Mucosa of stomach (tissue), 1 donor: ENCODE data around the gene ZFPM1.

Experiments
- H3K27me3 ChIP-seq: one replicate; pipeline ENCODE4 v1.7.0; 2013; ENCODE audit warnings: mild to moderate bottlenecking, low read length; ENCODE audit not compliant: control insufficient read depth, insufficient read depth
- H3K36me3 ChIP-seq: one replicate; pipeline ENCODE4 v1.7.0; 2013; ENCODE audit warnings: low read length; ENCODE audit not compliant: control insufficient read depth, insufficient read depth
- H3K4me1 ChIP-seq: one replicate; pipeline ENCODE4 v1.7.0; 2013; ENCODE audit warnings: mild to moderate bottlenecking, low read length; ENCODE audit not compliant: control insufficient read depth, insufficient read depth
- H3K4me3 ChIP-seq: one replicate; pipeline ENCODE4 v1.7.0; 2013; ENCODE audit warnings: low read length
- H3K9ac ChIP-seq: one replicate; pipeline ENCODE4 v1.7.0; 2013; ENCODE audit warnings: mild to moderate bottlenecking, low read length, moderate library complexity
- H3K9me3 ChIP-seq: one replicate; pipeline ENCODE4 v1.7.0; 2013; ENCODE audit warnings: mild to moderate bottlenecking, low read length, moderate library complexity; ENCODE audit not compliant: control insufficient read depth
- donor health status: Pancreatic carcinoma.

ZFPM1 gene

GRCh38 chr16:88506723-88507122 lies 53.6 kb downstream of the ZFPM1 start:
- H3K4me3 ChIP-seq: no peak overlapping the region
- H3K9ac ChIP-seq: no peak overlapping the region
- H3K4me1 ChIP-seq: peaks cover 91% of the 10 kb centered on the region
- H3K9me3 ChIP-seq: no peaks in the 10 kb centered on the region
- H3K36me3 ChIP-seq: no peaks in the 10 kb centered on the region
- no peaks in the 10 kb centered on the region for H3K27me3 ChIP-seq

GRCh38 chr16:88507231-88507743 lies 54.2 kb downstream of the ZFPM1 start:
- Histone ChIP-seq H3K9me3 (no peaks in the 10 kb centered on the region), H3K4me3 (no peak overlapping the region), H3K36me3 (no peaks in the 10 kb centered on the region), H3K9ac (no peak overlapping the region), H3K27me3 (no peaks in the 10 kb centered on the region), H3K4me1 (peaks cover 96% of the 10 kb centered on the region)

GRCh38 chr16:88508376-88508867 lies 55.3 kb downstream of the ZFPM1 start:
- no peak overlapping the region for H3K4me3 ChIP-seq
- H3K36me3 ChIP-seq: no peaks in the 10 kb centered on the region
- no peaks in the 10 kb centered on the region for H3K27me3 ChIP-seq
- H3K9me3 ChIP-seq: no peaks in the 10 kb centered on the region
- H3K9ac ChIP-seq: peak overlapping the region; percentile 50
- peaks cover 96% of the 10 kb centered on the region for H3K4me1 ChIP-seq

- no peaks in the 10 kb centered on the region for H3K36me3 ChIP-seq
- H3K4me1 ChIP-seq: peaks cover 96% of the 10 kb centered on the region
- H3K9me3 ChIP-seq: no peaks in the 10 kb centered on the region
These were observed 56.0 kb downstream of the ZFPM1 start for GRCh38 chr16:88508868-88509748.

GRCh38 chr16:88509749-88510069 lies 56.6 kb downstream of the ZFPM1 start:
- peaks cover 2% of the 10 kb centered on the region for H3K36me3 ChIP-seq
- H3K4me3 ChIP-seq: peak overlapping the region; percentile 1
- no peaks in the 10 kb centered on the region for H3K9me3 ChIP-seq
- H3K9ac ChIP-seq: peak overlapping the region; percentile 61
- H3K27me3 ChIP-seq: no peaks in the 10 kb centered on the region
- H3K4me1 ChIP-seq: peaks cover 92% of the 10 kb centered on the region

More at GRCh38 chr16:88508868-88509748, 56.0 kb downstream of the ZFPM1 start:
- no peak overlapping the region for H3K4me3 ChIP-seq
- peak overlapping the region; percentile 61 for H3K9ac ChIP-seq
- H3K27me3 ChIP-seq: no peaks in the 10 kb centered on the region

- H3K4me3 ChIP-seq: peak overlapping the region; percentile 1
- H3K9me3 ChIP-seq: no peaks in the 10 kb centered on the region
- peak overlapping the region; percentile 61 for H3K9ac ChIP-seq
- no peaks in the 10 kb centered on the region for H3K27me3 ChIP-seq
- H3K36me3 ChIP-seq: peaks cover 8% of the 10 kb centered on the region
- H3K4me1 ChIP-seq: peaks cover 91% of the 10 kb centered on the region
These were observed 57.3 kb downstream of the ZFPM1 start for GRCh38 chr16:88510091-88510994.

- Histone ChIP-seq H3K4me1 (peaks cover 91% of the 10 kb centered on the region), H3K4me3 (no peak overlapping the region), H3K36me3 (peaks cover 15% of the 10 kb centered on the region), H3K9ac (no peak overlapping the region), H3K27me3 (no peaks in the 10 kb centered on the region), H3K9me3 (no peaks in the 10 kb centered on the region)
These were observed 58.0 kb downstream of the ZFPM1 start for GRCh38 chr16:88511060-88511459.

GRCh38 chr16:88511906-88512305 lies 58.8 kb downstream of the ZFPM1 start:
- H3K36me3 ChIP-seq: peaks cover 15% of the 10 kb centered on the region
- H3K4me1 ChIP-seq: peaks cover 91% of the 10 kb centered on the region
- no peaks in the 10 kb centered on the region for H3K9me3 ChIP-seq
- no peaks in the 10 kb centered on the region for H3K27me3 ChIP-seq
- H3K9ac ChIP-seq: no peak overlapping the region
- no peak overlapping the region for H3K4me3 ChIP-seq

GRCh38 chr16:88512728-88513696 lies 59.9 kb downstream of the ZFPM1 start:
- Histone ChIP-seq H3K27me3 (no peaks in the 10 kb centered on the region), H3K4me1 (peaks cover 80% of the 10 kb centered on the region), H3K9ac (peak overlapping the region; percentile 62)

GRCh38 chr16:88514070-88514469 lies 61.0 kb downstream of the ZFPM1 start:
- Histone ChIP-seq H3K9ac (no peak overlapping the region), H3K36me3 (peaks cover 15% of the 10 kb centered on the region), H3K4me3 (no peak overlapping the region), H3K4me1 (peaks cover 69% of the 10 kb centered on the region), H3K9me3 (no peaks in the 10 kb centered on the region), H3K27me3 (no peaks in the 10 kb centered on the region)

More at GRCh38 chr16:88512728-88513696, 59.9 kb downstream of the ZFPM1 start:
- Histone ChIP-seq H3K9me3 (no peaks in the 10 kb centered on the region), H3K4me3 (no peak overlapping the region), H3K36me3 (peaks cover 15% of the 10 kb centered on the region)
